HepG2 (cell line): ENCODE data around the gene RAB1B. TPM values are rescaled to one million over a fixed set of nuclear protein-coding genes. Genes with fewer than 3 reads are reported as not detected.
A peak's percentile ranks its signal among the peaks of the same experiment; 100 is the strongest.

Source experiments
- ADNP ChIP-seq: sonication (generic); formaldehyde crosslinking; IDR thresholded peaks from 2 replicates; pipeline ENCODE4 v1.4.0; 2020; ENCODE audit warnings: missing genetic modification reagents
- CBX1 ChIP-seq: IDR thresholded peaks from one replicate; pipeline ENCODE4 v1.6.1; 2016; ENCODE audit warnings: antibody characterized with exemption, low read depth
- KAT8 ChIP-seq: IDR thresholded peaks from 2 replicates; pipeline ENCODE4 v1.6.1; 2016; ENCODE audit warnings: missing genetic modification reagents, missing compliant biosample characterization
- KDM2A ChIP-seq: sonication (generic); formaldehyde crosslinking; IDR thresholded peaks from 2 replicates; pipeline ENCODE4 v1.4.0; 2020; ENCODE audit warnings: low read depth, missing genetic modification reagents, borderline replicate concordance
- MAZ ChIP-seq, 2 experiments: sonication (generic) in 1 of 2; formaldehyde crosslinking in 1 of 2; IDR thresholded peaks; 2 replicates each; pipeline versions ENCODE4 v1.5.0 to v1.6.1; 2012 to 2020; ENCODE audit warnings: low read depth in 2 of 2, mild to moderate bottlenecking in 2 of 2, borderline replicate concordance in 1 of 2, improper control_type of control experiment in 1 of 2, low read length in 1 of 2, missing genetic modification reagents in 1 of 2, moderate library complexity in 1 of 2
- RERE ChIP-seq: IDR thresholded peaks from 2 replicates; pipeline ENCODE4 v1.6.1; 2016; ENCODE audit warnings: low read depth, missing genetic modification reagents, missing compliant biosample characterization
- ZFP36 ChIP-seq: fragments of 150-350 bp; IDR thresholded peaks from 2 replicates; pipeline ENCODE4 v1.6.1; 2018; ENCODE audit warnings: borderline replicate concordance, low read length, low read depth; ENCODE audit not compliant: partially characterized antibody
- ZNF224 ChIP-seq: sonication (generic); formaldehyde crosslinking; IDR thresholded peaks from 2 replicates; pipeline ENCODE4 v1.5.0; 2020; ENCODE audit warnings: mild to moderate bottlenecking, missing genetic modification reagents
- ZNF577 ChIP-seq: sonication (generic); formaldehyde crosslinking; IDR thresholded peaks from 2 replicates; pipeline ENCODE4 v1.4.0; 2020; ENCODE audit warnings: mild to moderate bottlenecking, low read depth, missing genetic modification reagents, borderline replicate concordance
- ZNF597 ChIP-seq: sonication (generic); formaldehyde crosslinking; IDR thresholded peaks from 2 replicates; pipeline ENCODE4 v1.5.0; 2020; ENCODE audit warnings: missing genetic modification reagents
- ZNF670 ChIP-seq: sonication (generic); formaldehyde crosslinking; IDR thresholded peaks from 2 replicates; pipeline ENCODE4 v1.8.0; 2022; ENCODE audit warnings: mild to moderate bottlenecking, missing genetic modification reagents, borderline replicate concordance
- ZSCAN22 ChIP-seq: sonication (generic); formaldehyde crosslinking; IDR thresholded peaks from 2 replicates; pipeline ENCODE4 v1.4.0; 2020; ENCODE audit warnings: mild to moderate bottlenecking, missing genetic modification reagents
- polyA plus RNA-seq, 8 experiments: library from polyadenylated mRNA; depleted of rRNA in 3 of 8; stranded (reverse) in 7 of 8; unstranded in 1 of 8; fragments of >200 nt; fragmentation: Illumina TruSeq in 4 of 8; extraction: Trizol in 4 of 8; gene quantifications; 2 replicates each; pipeline versions ENCODE4 v1.2.1 to v1.2.3, GENCODE V29; 2011 to 2016; ENCODE audit warnings: low read depth in 4 of 8, missing spikeins in 1 of 8, mixed read lengths in 1 of 8; ENCODE audit not compliant: insufficient read depth in 1 of 8
- total RNA-seq, 5 experiments: library from RNA; depleted of rRNA; stranded (reverse); fragments of >200 nt; fragmentation: Illumina TruSeq; extraction: Trizol; gene quantifications; 2 replicates each; pipeline ENCODE4 v1.2.3, GENCODE V29; 2016; ENCODE audit warnings: low read depth in 1 of 5
- TF ChIP-seq, protein P1 (sequence below): sonication (generic); formaldehyde crosslinking; IDR thresholded peaks from 2 replicates; pipeline ENCODE4 v1.5.0; 2020; ENCODE audit warnings: mild to moderate bottlenecking, missing genetic modification reagents, borderline replicate concordance

Gene RAB1B
- total and polyA plus RNA-seq, 2 of the 13 experiments (the other 11 are each of a cell fraction or from before 2014, with no cell fraction given): 77.9 to 87.9 TPM

DNA sequence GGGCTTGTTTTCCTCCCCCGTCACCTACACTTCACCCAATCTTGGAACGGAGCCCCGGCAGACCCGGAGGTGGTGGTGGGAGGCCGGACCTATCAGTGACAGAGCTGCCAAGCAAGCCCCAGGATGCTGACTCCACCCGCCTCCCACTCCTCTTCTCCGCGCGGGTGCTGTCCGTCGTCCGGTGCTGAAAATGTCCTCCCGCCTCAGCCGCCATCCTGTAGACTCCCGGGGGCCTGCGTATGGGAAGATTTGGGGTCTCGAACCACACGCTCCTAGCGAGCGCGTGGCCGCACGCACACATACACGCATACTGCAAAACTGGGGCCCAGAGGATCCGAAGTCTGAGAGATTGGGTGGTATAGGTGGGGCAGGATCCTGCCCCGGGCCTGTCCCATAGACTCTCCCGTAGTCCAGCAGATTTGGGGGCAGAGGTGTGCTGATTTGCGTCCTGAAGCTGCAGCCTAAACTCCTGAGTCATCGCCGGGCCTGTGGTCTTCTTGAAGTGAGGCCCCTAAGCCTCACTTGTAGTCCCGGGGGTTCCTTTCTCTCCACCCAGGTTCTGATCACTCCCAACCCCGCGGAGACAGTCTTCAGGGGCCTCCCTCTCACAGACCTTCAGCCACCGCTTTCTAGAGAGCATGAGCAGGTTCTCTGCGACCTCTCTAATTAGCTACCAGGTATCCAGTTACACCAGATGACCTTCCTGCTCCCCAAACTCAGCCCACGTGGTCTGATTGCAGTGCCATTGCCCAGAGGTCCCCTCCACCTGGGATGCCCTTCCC is 21.3 kb downstream of the RAB1B start (continued):
- TF ChIP-seq ZFP36: no peak
- no peak for TF ChIP-seq ADNP
- no peak for TF ChIP-seq MAZ (IDR thresholded peaks at IDR 0.05; ENCODE audit: borderline replicate concordance, low read depth, low read length)
- no peak for TF ChIP-seq MAZ (CRISPR knock-in tag; IDR thresholded peaks at IDR 0.05; ENCODE audit: low read depth)
- no peak for TF ChIP-seq ZSCAN22
- TF ChIP-seq ZNF577 (CRISPR knock-in tag): peak; percentile 92; the same call in 1 of the 2 replicates
- TF ChIP-seq KAT8 (CRISPR knock-in tag): no peak
- no peak for TF ChIP-seq RERE (CRISPR knock-in tag)
- TF ChIP-seq CBX1: no peak
- TF ChIP-seq ZNF670: peak; percentile 75; the same call in 1 of the 2 replicates
- no peak for TF ChIP-seq ZNF597 (CRISPR knock-in tag)
- no peak for TF ChIP-seq ZNF224 (CRISPR knock-in tag)
- TF ChIP-seq KDM2A (CRISPR knock-in tag): no peak
- TF ChIP-seq, protein P1, sequence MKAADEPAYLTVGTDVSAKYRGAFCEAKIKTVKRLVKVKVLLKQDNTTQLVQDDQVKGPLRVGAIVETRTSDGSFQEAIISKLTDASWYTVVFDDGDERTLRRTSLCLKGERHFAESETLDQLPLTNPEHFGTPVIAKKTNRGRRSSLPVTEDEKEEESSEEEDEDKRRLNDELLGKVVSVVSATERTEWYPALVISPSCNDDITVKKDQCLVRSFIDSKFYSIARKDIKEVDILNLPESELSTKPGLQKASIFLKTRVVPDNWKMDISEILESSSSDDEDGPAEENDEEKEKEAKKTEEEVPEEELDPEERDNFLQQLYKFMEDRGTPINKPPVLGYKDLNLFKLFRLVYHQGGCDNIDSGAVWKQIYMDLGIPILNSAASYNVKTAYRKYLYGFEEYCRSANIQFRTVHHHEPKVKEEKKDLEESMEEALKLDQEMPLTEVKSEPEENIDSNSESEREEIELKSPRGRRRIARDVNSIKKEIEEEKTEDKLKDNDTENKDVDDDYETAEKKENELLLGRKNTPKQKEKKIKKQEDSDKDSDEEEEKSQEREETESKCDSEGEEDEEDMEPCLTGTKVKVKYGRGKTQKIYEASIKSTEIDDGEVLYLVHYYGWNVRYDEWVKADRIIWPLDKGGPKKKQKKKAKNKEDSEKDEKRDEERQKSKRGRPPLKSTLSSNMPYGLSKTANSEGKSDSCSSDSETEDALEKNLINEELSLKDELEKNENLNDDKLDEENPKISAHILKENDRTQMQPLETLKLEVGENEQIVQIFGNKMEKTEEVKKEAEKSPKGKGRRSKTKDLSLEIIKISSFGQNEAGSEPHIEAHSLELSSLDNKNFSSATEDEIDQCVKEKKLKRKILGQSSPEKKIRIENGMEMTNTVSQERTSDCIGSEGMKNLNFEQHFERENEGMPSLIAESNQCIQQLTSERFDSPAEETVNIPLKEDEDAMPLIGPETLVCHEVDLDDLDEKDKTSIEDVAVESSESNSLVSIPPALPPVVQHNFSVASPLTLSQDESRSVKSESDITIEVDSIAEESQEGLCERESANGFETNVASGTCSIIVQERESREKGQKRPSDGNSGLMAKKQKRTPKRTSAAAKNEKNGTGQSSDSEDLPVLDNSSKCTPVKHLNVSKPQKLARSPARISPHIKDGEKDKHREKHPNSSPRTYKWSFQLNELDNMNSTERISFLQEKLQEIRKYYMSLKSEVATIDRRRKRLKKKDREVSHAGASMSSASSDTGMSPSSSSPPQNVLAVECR (CRISPR knock-in tag): peak; percentile 83
